SU-DHL-6 (cell line): ENCODE data around the gene ITGAL.

ENCODE experiments used
- CTCF ChIP-seq: fragments of 200-600 bp; sonication (generic); IDR thresholded peaks from one replicate; pipeline ENCODE4 v1.5.1; 2017; ENCODE audit warnings: antibody characterized with exemption, mild to moderate bottlenecking, low read length, moderate library complexity; ENCODE audit not compliant: insufficient read depth, poor library complexity, severe bottlenecking
- EZH2phosphoT487 ChIP-seq: fragments of 200-600 bp; sonication (generic), shearing (Covaris generic); conservative IDR thresholded peaks from 2 replicates; pipeline ENCODE4 v1.6.1; 2018; ENCODE audit warnings: mild to moderate bottlenecking, antibody characterized with exemption, low read length, moderate library complexity, mixed read lengths

GRCh38 chr16:30515275-30515674 is 42.7 kb downstream of the ITGAL start:
- TF ChIP-seq CTCF (no peak), EZH2phosphoT487 (no peak)
